ENCODE results near the gene COX4I2. TPM values are rescaled to one million over a fixed set of nuclear protein-coding genes. Genes with fewer than 3 reads are reported as not detected.

The COX4I2 gene
- total RNA-seq, 1 experiment from 2014 or later = not detected

DNA sequence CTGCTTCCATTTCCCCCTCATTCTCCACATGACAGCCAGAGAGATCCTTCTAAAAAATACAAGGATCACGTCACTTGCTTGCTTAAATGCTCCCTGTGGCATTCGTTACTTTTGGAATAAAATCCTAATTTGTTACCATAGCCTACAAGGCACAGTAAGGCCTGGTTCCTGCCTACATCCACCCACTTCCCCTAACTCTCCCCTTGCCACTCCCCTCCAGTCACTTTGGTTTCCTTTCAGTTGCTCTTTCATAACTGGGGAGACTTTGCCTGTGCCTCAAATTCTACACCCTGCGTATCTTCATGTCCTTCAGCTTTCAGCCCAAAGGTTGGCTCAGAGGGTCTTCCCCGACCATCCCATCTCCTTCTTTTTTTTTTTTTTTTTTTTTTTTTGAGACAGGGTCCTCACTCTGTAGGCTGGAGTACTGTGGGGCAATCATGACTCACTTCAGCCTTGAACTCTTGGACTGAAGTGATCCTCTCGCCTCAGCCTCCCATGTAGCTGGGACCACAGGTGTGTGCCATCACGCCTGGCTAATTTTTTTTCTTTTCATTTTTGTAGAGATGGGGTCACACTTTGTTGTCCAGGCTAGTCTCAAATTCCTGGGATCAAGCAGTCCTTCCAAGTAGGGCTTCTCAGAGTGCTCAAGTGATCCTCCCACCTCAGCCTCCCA lies 20.1 kb upstream of the COX4I2 start:
- no peaks in the 10 kb centered on the region for H3K9me3 Mint-ChIP-seq
- ChIA-PET POLR2A (interaction anchor here (0.6 to 0.7 kb wide), 3 partner anchors 44 to 656 kb away, joined by 4 read pairs; partner anchors contain the start of gene BCL2L1), CTCF (interaction anchor here (0.6 to 17.0 kb wide), 5 partner anchors 17 to 71 kb away, joined by 5 to 927 read pairs (median 6); no protein-coding TSS in a partner anchor)
- no peak overlapping the region for H3K4me3 Mint-ChIP-seq
- no peak for DNase-seq (ENCODE audit: low spot score)
- TF ChIP-seq, protein P1, sequence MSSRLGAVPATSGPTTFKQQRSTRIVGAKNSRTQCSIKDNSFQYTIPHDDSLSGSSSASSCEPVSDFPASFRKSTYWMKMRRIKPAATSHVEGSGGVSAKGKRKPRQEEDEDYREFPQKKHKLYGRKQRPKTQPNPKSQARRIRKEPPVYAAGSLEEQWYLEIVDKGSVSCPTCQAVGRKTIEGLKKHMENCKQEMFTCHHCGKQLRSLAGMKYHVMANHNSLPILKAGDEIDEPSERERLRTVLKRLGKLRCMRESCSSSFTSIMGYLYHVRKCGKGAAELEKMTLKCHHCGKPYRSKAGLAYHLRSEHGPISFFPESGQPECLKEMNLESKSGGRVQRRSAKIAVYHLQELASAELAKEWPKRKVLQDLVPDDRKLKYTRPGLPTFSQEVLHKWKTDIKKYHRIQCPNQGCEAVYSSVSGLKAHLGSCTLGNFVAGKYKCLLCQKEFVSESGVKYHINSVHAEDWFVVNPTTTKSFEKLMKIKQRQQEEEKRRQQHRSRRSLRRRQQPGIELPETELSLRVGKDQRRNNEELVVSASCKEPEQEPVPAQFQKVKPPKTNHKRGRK (CRISPR knock-in tag; IDR thresholded peaks at IDR 0.05; ENCODE audit: borderline replicate concordance) = no peak
- TF ChIP-seq ZNF121 (CRISPR knock-in tag; IDR thresholded peaks at IDR 0.05) = no peak
- TF ChIP-seq, protein P2, sequence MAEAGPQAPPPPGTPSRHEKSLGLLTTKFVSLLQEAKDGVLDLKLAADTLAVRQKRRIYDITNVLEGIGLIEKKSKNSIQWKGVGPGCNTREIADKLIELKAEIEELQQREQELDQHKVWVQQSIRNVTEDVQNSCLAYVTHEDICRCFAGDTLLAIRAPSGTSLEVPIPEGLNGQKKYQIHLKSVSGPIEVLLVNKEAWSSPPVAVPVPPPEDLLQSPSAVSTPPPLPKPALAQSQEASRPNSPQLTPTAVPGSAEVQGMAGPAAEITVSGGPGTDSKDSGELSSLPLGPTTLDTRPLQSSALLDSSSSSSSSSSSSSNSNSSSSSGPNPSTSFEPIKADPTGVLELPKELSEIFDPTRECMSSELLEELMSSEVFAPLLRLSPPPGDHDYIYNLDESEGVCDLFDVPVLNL (CRISPR knock-in tag; IDR thresholded peaks at IDR 0.05; ENCODE audit: borderline replicate concordance, low read depth) = no peak
- TF ChIP-seq MXD4 (CRISPR knock-in tag; IDR thresholded peaks at IDR 0.05; ENCODE audit: borderline replicate concordance) = no peak
- no peak for TF ChIP-seq RELA (CRISPR knock-in tag; IDR thresholded peaks at IDR 0.05; ENCODE audit: borderline replicate concordance)
- no peak for TF ChIP-seq ZNF416 (CRISPR knock-in tag; IDR thresholded peaks at IDR 0.05)
- TF ChIP-seq NR2C2 (CRISPR knock-in tag; IDR thresholded peaks at IDR 0.05) = no peak
- TF ChIP-seq, protein P3, sequence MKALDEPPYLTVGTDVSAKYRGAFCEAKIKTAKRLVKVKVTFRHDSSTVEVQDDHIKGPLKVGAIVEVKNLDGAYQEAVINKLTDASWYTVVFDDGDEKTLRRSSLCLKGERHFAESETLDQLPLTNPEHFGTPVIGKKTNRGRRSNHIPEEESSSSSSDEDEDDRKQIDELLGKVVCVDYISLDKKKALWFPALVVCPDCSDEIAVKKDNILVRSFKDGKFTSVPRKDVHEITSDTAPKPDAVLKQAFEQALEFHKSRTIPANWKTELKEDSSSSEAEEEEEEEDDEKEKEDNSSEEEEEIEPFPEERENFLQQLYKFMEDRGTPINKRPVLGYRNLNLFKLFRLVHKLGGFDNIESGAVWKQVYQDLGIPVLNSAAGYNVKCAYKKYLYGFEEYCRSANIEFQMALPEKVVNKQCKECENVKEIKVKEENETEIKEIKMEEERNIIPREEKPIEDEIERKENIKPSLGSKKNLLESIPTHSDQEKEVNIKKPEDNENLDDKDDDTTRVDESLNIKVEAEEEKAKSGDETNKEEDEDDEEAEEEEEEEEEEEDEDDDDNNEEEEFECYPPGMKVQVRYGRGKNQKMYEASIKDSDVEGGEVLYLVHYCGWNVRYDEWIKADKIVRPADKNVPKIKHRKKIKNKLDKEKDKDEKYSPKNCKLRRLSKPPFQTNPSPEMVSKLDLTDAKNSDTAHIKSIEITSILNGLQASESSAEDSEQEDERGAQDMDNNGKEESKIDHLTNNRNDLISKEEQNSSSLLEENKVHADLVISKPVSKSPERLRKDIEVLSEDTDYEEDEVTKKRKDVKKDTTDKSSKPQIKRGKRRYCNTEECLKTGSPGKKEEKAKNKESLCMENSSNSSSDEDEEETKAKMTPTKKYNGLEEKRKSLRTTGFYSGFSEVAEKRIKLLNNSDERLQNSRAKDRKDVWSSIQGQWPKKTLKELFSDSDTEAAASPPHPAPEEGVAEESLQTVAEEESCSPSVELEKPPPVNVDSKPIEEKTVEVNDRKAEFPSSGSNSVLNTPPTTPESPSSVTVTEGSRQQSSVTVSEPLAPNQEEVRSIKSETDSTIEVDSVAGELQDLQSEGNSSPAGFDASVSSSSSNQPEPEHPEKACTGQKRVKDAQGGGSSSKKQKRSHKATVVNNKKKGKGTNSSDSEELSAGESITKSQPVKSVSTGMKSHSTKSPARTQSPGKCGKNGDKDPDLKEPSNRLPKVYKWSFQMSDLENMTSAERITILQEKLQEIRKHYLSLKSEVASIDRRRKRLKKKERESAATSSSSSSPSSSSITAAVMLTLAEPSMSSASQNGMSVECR (CRISPR knock-in tag; IDR thresholded peaks at IDR 0.05; ENCODE audit: borderline replicate concordance) = no peak
- no peak for TF ChIP-seq SMAD3 (CRISPR knock-in tag; IDR thresholded peaks at IDR 0.05; ENCODE audit: borderline replicate concordance)
- TF ChIP-seq, protein P4, sequence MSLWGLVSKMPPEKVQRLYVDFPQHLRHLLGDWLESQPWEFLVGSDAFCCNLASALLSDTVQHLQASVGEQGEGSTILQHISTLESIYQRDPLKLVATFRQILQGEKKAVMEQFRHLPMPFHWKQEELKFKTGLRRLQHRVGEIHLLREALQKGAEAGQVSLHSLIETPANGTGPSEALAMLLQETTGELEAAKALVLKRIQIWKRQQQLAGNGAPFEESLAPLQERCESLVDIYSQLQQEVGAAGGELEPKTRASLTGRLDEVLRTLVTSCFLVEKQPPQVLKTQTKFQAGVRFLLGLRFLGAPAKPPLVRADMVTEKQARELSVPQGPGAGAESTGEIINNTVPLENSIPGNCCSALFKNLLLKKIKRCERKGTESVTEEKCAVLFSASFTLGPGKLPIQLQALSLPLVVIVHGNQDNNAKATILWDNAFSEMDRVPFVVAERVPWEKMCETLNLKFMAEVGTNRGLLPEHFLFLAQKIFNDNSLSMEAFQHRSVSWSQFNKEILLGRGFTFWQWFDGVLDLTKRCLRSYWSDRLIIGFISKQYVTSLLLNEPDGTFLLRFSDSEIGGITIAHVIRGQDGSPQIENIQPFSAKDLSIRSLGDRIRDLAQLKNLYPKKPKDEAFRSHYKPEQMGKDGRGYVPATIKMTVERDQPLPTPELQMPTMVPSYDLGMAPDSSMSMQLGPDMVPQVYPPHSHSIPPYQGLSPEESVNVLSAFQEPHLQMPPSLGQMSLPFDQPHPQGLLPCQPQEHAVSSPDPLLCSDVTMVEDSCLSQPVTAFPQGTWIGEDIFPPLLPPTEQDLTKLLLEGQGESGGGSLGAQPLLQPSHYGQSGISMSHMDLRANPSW (CRISPR knock-in tag; conservative IDR thresholded peaks at IDR 0.05; ENCODE audit: low read depth) = no peak
- TF ChIP-seq, protein P5, sequence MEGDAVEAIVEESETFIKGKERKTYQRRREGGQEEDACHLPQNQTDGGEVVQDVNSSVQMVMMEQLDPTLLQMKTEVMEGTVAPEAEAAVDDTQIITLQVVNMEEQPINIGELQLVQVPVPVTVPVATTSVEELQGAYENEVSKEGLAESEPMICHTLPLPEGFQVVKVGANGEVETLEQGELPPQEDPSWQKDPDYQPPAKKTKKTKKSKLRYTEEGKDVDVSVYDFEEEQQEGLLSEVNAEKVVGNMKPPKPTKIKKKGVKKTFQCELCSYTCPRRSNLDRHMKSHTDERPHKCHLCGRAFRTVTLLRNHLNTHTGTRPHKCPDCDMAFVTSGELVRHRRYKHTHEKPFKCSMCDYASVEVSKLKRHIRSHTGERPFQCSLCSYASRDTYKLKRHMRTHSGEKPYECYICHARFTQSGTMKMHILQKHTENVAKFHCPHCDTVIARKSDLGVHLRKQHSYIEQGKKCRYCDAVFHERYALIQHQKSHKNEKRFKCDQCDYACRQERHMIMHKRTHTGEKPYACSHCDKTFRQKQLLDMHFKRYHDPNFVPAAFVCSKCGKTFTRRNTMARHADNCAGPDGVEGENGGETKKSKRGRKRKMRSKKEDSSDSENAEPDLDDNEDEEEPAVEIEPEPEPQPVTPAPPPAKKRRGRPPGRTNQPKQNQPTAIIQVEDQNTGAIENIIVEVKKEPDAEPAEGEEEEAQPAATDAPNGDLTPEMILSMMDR (IDR thresholded peaks at IDR 0.05) = no peak
- TF ChIP-seq, protein P6, sequence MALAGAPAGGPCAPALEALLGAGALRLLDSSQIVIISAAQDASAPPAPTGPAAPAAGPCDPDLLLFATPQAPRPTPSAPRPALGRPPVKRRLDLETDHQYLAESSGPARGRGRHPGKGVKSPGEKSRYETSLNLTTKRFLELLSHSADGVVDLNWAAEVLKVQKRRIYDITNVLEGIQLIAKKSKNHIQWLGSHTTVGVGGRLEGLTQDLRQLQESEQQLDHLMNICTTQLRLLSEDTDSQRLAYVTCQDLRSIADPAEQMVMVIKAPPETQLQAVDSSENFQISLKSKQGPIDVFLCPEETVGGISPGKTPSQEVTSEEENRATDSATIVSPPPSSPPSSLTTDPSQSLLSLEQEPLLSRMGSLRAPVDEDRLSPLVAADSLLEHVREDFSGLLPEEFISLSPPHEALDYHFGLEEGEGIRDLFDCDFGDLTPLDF (CRISPR knock-in tag; IDR thresholded peaks at IDR 0.05) = no peak
- no peak for TF ChIP-seq NFE2L1 (CRISPR knock-in tag; IDR thresholded peaks at IDR 0.05)
- TF ChIP-seq TEAD4 (CRISPR knock-in tag; IDR thresholded peaks at IDR 0.05) = no peak
- ATAC-seq = no peak
- H3K27ac Mint-ChIP-seq = no peak overlapping the region
- no peaks in the 10 kb centered on the region for H3K4me1 Mint-ChIP-seq
- peaks cover 36% of the 10 kb centered on the region for H3K27me3 Mint-ChIP-seq (ENCODE audit: low read depth)
- H3K36me3 Mint-ChIP-seq = no peaks in the 10 kb centered on the region
